Endodermal cell (in vitro differentiated cells): Measurements from ENCODE around the gene PDF. TPM values are rescaled to one million over a fixed set of nuclear protein-coding genes. Genes with fewer than 3 reads are reported as not detected.

Source experiments
- DNase-seq: peaks from one replicate; pipeline ENCODE4 v3.0.0-alpha.2; 2017
- H3K27ac ChIP-seq: 2 replicates; pipeline ENCODE4 v1.5.1; 2013; ENCODE audit warnings: mild to moderate bottlenecking, low read depth, low read length, moderate library complexity
- H3K27me3 ChIP-seq: 2 replicates; pipeline ENCODE4 v1.6.1; 2013; ENCODE audit warnings: mild to moderate bottlenecking, low read length, moderate library complexity; ENCODE audit not compliant: insufficient read depth, control insufficient read depth, poor library complexity, severe bottlenecking
- H3K36me3 ChIP-seq: 2 replicates; pipeline ENCODE4 v1.7.0; 2013; ENCODE audit warnings: mild to moderate bottlenecking, low read length, moderate library complexity; ENCODE audit not compliant: control insufficient read depth, insufficient read depth
- H3K4me1 ChIP-seq: one replicate; pipeline ENCODE4 v1.7.0; 2013; ENCODE audit warnings: low read length; ENCODE audit not compliant: control insufficient read depth, insufficient read depth
- H3K4me3 ChIP-seq: 2 replicates; pipeline ENCODE4 v1.5.1; 2013; ENCODE audit warnings: mild to moderate bottlenecking, low read length, moderate library complexity
- H3K9ac ChIP-seq: 2 replicates; pipeline ENCODE4 v1.6.1; 2013; ENCODE audit warnings: mild to moderate bottlenecking, low read length, moderate library complexity; ENCODE audit not compliant: poor library complexity, severe bottlenecking; ENCODE audit errors: extremely low read depth
- H3K9me3 ChIP-seq: 2 replicates; pipeline ENCODE4 v1.6.1; 2013; ENCODE audit warnings: mild to moderate bottlenecking, low read length, moderate library complexity; ENCODE audit not compliant: control insufficient read depth
- H3K27ac Mint-ChIP-seq: 2 replicates; pipeline ENCODE4 v1.8.0; 2020; ENCODE audit warnings: mixed read lengths
- H3K27me3 Mint-ChIP-seq: 2 replicates; pipeline ENCODE4 v1.8.0; 2021; ENCODE audit warnings: mild to moderate bottlenecking, mixed read lengths; ENCODE audit not compliant: insufficient read depth
- H3K36me3 Mint-ChIP-seq: 2 replicates; pipeline ENCODE4 v1.8.0; 2020; ENCODE audit warnings: low read depth, mixed read lengths
- H3K4me1 Mint-ChIP-seq: 2 replicates; pipeline ENCODE4 v1.8.0; 2020; ENCODE audit warnings: mixed read lengths
- H3K4me3 Mint-ChIP-seq: 2 replicates; pipeline ENCODE4 v1.8.0; 2020; ENCODE audit warnings: mild to moderate bottlenecking, moderate library complexity, mixed read lengths
- H3K9me3 Mint-ChIP-seq: 2 replicates; pipeline ENCODE4 v1.8.0; 2020; ENCODE audit warnings: mild to moderate bottlenecking, mixed read lengths
- WGBS, 2 experiments: methylation state at CpG; one replicate each; pipeline versions ENCODE4 v1.1.5 to v1.1.7; 2013; ENCODE audit warnings: missing lambda C conversion rate in 2 of 2, mixed read lengths in 1 of 2; ENCODE audit not compliant: insufficient coverage in 1 of 2, insufficient read length in 1 of 2; 5-methylcytosine and 5-hydroxymethylcytosine counted together
- total RNA-seq, 2 donors: library from RNA; stranded (reverse); fragmentation: NEBNext Ultra II Directional in 1 of 2; extraction: Animal tissue kit (Norgen Biotek cat#: 25700) in 1 of 2; gene quantifications; 2 replicates in 1 of 2; 3 replicates in 1 of 2; pipeline ENCODE4 v1.2.1, GENCODE V29; 2021
- TF ChIP-seq, protein P1 (sequence below): fragments of 200-600 bp; sonication (generic); conservative IDR thresholded peaks from 2 replicates; pipeline ENCODE4 v1.5.0; 2021; ENCODE audit warnings: antibody characterized with exemption, mild to moderate bottlenecking

Gene PDF
- total RNA-seq, 2 donors from 2014 or later = 12.2 to 19.8 TPM

DNA sequence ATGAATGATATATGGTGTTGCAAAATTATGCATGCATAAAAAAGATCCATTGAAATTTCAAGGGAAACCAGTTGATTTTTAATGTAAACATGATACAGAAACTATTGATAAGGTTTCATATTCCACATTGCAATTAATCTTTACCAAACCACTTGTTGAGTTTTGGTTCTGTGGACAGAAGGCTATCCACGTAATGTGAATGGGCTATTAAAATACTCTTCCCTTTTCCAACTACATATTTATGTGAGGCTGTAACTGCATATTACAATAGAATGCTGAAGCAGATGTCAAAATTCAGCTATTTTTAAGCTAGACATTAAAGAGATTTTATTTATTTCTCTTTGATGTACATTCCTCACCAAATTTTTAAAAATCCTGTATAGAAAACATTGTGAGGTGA is 53.0 kb downstream of the PDF start:
- no peak for DNase-seq
- Mint-ChIP-seq H3K4me3 (no peak overlapping the region), H3K9me3 (peaks cover 5% of the 10 kb centered on the region), H3K27ac (no peak overlapping the region), H3K27me3 (no peaks in the 10 kb centered on the region), H3K36me3 (peaks cover 17% of the 10 kb centered on the region), H3K4me1 (no peaks in the 10 kb centered on the region)
- Histone ChIP-seq H3K36me3 (peaks cover 7% of the 10 kb centered on the region), H3K4me1 (no peaks in the 10 kb centered on the region), H3K9me3 (no peaks in the 10 kb centered on the region), H3K9ac (no peak overlapping the region), H3K27me3 (no peaks in the 10 kb centered on the region), H3K27ac (no peak overlapping the region), H3K4me3 (no peak overlapping the region)
- WGBS, 2 experiments = 50% methylated on average over 1 of the region's 1 CpG; no CpG with 5 or more reads in 1 of the 2 experiments
- TF ChIP-seq, protein P1, sequence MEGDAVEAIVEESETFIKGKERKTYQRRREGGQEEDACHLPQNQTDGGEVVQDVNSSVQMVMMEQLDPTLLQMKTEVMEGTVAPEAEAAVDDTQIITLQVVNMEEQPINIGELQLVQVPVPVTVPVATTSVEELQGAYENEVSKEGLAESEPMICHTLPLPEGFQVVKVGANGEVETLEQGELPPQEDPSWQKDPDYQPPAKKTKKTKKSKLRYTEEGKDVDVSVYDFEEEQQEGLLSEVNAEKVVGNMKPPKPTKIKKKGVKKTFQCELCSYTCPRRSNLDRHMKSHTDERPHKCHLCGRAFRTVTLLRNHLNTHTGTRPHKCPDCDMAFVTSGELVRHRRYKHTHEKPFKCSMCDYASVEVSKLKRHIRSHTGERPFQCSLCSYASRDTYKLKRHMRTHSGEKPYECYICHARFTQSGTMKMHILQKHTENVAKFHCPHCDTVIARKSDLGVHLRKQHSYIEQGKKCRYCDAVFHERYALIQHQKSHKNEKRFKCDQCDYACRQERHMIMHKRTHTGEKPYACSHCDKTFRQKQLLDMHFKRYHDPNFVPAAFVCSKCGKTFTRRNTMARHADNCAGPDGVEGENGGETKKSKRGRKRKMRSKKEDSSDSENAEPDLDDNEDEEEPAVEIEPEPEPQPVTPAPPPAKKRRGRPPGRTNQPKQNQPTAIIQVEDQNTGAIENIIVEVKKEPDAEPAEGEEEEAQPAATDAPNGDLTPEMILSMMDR = no peak

Other genes starting within 250 kb of the PDF start
- 1 to 10 TPM; 1.8 to 4.1 TPM for gene HAS3, start 224.9 kb downstream of the PDF start, total RNA-seq
- 100 to 1,000 TPM; 105 to 142 TPM for gene CHTF8, start 198.0 kb downstream of the PDF start, total RNA-seq
- 10 to 100 TPM; 44.1 to 45.3 TPM for gene UTP4, start 197.9 kb downstream of the PDF start, total RNA-seq
- 10 to 100 TPM; 15.4 to 24.1 TPM for gene SNTB2, start 143.4 kb downstream of the PDF start, total RNA-seq
- gene VPS4A, start 19.2 kb downstream of the PDF start, total RNA-seq = 10 to 100 TPM; 28.6 to 37.8 TPM
- 10 to 100 TPM; 45.8 to 49.3 TPM for gene COG8, start 9.0 kb upstream of the PDF start, total RNA-seq
- gene NIP7, start 9.2 kb upstream of the PDF start, total RNA-seq = 10 to 100 TPM; 30.5 to 36.3 TPM
- under 1 TPM; 0.53 to 0.66 TPM for gene TMED6, start 21.2 kb upstream of the PDF start, total RNA-seq
- gene TERF2, start 55.4 kb upstream of the PDF start, total RNA-seq = 10 to 100 TPM; 33.6 to 38.2 TPM
- gene CYB5B, start 94.0 kb upstream of the PDF start, total RNA-seq = 100 to 1,000 TPM; 123 to 131 TPM
- gene NFAT5, start 235.4 kb upstream of the PDF start, total RNA-seq = 10 to 100 TPM; 38.8 to 40.3 TPM